NCI-H1048 (cell line): ENCODE data around the gene OPCML.

Source experiments
- DNase-seq: peaks from one replicate; lab custom pipeline; 2025; lab: John Stamatoyannopoulos, UW

The OPCML gene

GRCh38 chr11:133232665-133233064 is 299.6 kb downstream of the OPCML start:
- DNase-seq, result no peak

- no peak for DNase-seq
Observed at GRCh38 chr11:133230431-133230830, 301.9 kb downstream of the OPCML start.

- DNase-seq, result no peak
Observed at GRCh38 chr11:133228471-133229329, 303.6 kb downstream of the OPCML start.

- no peak for DNase-seq
Observed at GRCh38 chr11:133227632-133228111, 304.6 kb downstream of the OPCML start.

- DNase-seq, result no peak
Observed at GRCh38 chr11:133224271-133224670, 308.0 kb downstream of the OPCML start.

GRCh38 chr11:133222425-133223330 is 309.6 kb downstream of the OPCML start:
- DNase-seq, result no peak

- no peak for DNase-seq
Observed at GRCh38 chr11:133219543-133219942, 312.8 kb downstream of the OPCML start.

GRCh38 chr11:133216813-133217212 is 315.5 kb downstream of the OPCML start:
- no peak for DNase-seq

- no peak for DNase-seq
Observed at GRCh38 chr11:133215596-133216230, 316.6 kb downstream of the OPCML start.

- DNase-seq, result no peak
Observed at GRCh38 chr11:133214646-133215045, 317.7 kb downstream of the OPCML start.

GRCh38 chr11:133212201-133212600 is 320.1 kb downstream of the OPCML start:
- DNase-seq, result no peak

GRCh38 chr11:133207995-133208394 is 324.3 kb downstream of the OPCML start:
- no peak for DNase-seq

GRCh38 chr11:133206313-133207005 is 325.8 kb downstream of the OPCML start:
- no peak for DNase-seq

- DNase-seq, result no peak
Observed at GRCh38 chr11:133204158-133204557, 328.1 kb downstream of the OPCML start.

- DNase-seq, result no peak
Observed at GRCh38 chr11:133202816-133203215, 329.5 kb downstream of the OPCML start.

- DNase-seq, result no peak
Observed at GRCh38 chr11:133198438-133198837, 333.9 kb downstream of the OPCML start.

GRCh38 chr11:133197425-133197824 is 334.9 kb downstream of the OPCML start:
- no peak for DNase-seq

- no peak for DNase-seq
Observed at GRCh38 chr11:133191931-133192330, 340.4 kb downstream of the OPCML start.

GRCh38 chr11:133181667-133182066 is 350.6 kb downstream of the OPCML start:
- DNase-seq, result no peak

GRCh38 chr11:133181066-133181465 is 351.2 kb downstream of the OPCML start:
- no peak for DNase-seq

- DNase-seq, result no peak
Observed at GRCh38 chr11:133180201-133180600, 352.1 kb downstream of the OPCML start.

- DNase-seq, result no peak
Observed at GRCh38 chr11:133176748-133177147, 355.6 kb downstream of the OPCML start.
